Stimulated activated naive CD8-positive, alpha-beta T cell treated with anti-CD3 and anti-CD28 coated beads, Interleukin-15, Interleukin-2, amounts not matched to agents 100 U/mL and 50 U/mL, for 24 hours (primary cell): ENCODE data around the gene KCNK4.
"Not testable (repeated sequence)": the region's sequence is repeated elsewhere in the genome, so short reads cannot be mapped to it uniquely, and the experiment has no call there.

Source experiments
- ATAC-seq: fragments of 150-1000 bp; cut with Tn5 transposase; one replicate; pipeline ENCODE4 v1.10.0; 2021
- DNase-seq: peaks from one replicate; pipeline ENCODE4 v3.0.0; 2021

Gene KCNK4

DNA sequence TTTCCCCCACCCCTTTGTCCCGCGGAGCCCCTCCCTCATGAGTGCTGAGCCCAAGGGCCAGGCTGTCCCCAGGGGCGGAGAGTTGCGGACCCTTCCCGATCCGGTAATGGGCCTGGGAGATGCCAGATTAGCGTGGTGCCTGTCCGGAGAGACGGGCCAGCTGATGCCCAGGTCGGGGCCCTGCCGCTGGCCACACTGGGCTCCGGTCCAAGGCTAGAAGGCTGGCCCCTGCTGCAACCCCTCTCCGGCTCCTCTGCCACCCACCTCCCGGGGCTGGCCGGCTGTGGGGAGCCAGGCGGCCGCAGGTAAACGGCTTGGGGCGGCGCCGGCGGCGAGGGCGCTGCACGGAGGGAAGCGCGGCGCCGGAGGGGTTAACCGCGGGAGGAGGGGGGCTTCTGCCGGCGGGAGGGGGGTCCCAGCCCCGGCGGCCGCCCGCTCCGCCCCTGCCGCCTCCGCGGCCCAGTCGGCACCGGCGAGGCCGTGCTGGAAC lies at the start of gene KCNK4:
Gene KCNK4 (plus strand): TSS at position 41 of the 490 bp plus-strand sequence. CDS start 1,717 bp downstream, outside the sequence.
- ATAC-seq (no peak), DNase-seq (no peak)

DNA sequence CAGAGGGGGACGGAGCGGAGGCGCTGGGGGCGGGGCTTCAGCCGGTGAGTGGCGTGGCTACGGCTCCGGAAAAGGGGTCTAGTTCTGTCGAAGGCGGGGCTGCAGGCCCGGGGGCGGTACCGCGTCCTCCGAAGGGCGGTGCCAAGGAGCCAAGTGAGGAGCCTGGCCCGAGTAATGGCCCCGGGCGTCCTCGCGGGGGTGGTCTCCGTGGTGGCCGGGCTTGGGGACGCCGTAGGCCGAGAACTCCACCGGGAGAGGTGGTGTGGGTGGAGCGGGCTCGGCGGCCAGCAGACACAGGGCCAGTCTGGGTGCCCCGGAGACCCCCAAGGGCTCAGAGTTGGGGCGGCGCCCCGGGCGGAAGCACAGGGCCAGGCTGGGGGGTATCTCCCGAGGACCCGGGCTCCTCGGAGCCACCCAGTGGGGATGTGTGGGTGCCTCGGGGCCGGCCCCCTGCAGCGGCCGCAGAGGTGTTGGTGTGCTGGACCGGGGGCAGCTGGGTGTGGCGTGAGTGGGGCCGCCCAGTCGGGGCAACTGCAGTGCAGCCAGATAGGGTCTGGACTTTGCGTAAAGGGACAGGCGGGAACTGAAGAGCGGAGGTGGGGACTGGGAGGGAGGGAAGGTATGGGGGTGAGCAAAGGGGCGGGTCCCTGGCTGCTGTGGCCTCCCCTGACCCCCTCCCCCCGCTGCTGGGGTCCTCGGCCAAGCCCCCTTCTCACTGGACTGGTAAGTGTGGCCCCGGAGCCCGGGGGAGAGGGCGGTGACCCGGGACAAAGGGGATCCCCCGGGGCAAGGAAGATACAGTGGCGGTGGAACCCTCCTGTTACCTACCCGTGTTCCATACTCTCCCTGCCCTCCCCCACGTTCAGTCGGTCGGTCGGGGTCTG lies 49.4 kb upstream of the KCNK4 start:
- peak; percentile 49 for DNase-seq
- ATAC-seq: peak; percentile 2

DNA sequence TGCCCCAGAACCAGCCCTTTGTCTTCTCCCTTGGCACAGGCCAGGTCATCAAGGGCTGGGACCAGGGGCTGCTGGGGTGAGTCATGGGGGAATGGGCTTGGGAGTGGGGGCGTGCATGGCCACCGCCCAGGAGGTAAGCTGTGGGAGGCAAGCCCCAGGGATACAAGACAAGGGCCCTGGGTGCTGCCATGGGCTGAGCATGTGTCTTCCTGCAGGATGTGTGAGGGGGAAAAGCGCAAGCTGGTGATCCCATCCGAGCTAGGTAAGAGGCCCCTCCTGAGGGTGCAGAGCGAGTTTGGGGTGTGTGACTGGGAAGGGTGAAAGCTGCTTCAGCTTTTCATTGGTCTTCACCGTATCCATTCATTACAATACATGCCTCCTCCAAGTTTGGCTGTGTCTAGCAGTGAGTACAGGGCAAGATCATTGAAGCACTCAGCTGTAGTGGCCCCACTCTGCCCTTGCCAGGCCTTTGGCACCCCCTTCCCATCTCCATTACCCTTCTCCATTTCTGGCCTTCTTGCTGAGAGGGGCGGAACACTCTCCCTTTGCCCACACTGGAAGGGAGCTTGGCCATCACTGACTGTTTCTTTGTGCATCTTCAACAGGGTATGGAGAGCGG lies 47.8 kb upstream of the KCNK4 start:
- DNase-seq: no peak
- no peak for ATAC-seq

DNA sequence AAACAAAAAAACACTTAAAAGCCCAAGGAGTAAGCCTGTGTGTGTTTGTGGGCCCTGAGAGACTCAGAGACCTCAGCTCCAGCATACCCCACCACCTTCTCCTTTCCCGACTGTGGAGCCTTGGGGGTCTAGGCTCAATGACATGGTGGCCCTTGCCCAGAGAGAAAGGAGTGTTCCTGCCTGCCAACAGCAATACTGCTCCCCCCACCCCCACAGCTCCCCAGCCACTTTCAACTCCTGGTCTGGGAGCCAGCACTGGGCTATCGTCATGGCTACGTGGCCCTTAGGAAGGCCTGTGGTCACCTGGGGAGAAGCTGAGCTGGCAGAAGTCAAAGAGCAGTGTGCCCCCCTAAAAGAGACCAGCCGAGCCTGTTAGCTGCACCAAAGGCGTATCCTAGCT lies 47.0 kb upstream of the KCNK4 start:
- ATAC-seq (no peak), DNase-seq (no peak)

DNA sequence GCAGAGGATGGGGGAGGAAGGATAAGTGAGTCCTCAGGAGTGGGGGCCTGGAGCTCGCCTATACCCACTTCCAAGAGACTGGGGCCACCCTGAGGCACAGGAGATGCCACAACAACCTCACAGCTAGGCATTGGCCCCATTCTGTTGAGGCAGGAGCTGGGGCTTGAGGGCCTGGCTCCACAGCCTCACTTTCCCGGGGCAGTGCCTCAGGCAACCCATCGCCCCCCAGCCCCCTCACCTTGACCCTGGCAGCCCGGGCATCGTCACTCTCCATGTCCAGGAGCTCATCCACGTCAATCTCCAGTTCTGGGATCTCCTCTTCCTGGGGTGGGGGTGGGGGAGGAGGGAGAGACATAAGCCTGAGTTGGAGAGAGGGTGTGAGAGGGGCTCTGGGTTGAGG lies 46.1 kb upstream of the KCNK4 start:
- DNase-seq (no peak), ATAC-seq (no peak)

DNA sequence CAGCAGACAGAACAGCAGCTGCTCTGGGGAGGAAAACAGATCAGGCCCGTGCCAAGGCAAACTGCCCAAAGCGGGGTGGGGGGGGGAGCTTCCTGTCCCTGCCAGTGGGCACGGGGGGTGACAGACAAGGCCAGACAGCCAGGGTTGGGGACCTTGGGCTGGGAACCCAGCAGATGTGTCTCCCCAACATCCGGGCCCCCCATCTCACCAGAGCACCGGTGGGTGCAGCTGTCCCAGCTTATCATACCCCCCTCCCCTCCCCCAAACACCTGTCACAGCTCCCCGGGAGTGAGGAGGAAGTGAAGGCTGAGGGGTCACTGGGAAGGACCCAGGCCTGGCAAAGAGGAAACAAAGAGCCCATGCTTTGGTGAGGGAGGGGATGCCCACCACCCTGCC lies 45.7 kb upstream of the KCNK4 start:
- no peak for DNase-seq
- ATAC-seq: no peak

DNA sequence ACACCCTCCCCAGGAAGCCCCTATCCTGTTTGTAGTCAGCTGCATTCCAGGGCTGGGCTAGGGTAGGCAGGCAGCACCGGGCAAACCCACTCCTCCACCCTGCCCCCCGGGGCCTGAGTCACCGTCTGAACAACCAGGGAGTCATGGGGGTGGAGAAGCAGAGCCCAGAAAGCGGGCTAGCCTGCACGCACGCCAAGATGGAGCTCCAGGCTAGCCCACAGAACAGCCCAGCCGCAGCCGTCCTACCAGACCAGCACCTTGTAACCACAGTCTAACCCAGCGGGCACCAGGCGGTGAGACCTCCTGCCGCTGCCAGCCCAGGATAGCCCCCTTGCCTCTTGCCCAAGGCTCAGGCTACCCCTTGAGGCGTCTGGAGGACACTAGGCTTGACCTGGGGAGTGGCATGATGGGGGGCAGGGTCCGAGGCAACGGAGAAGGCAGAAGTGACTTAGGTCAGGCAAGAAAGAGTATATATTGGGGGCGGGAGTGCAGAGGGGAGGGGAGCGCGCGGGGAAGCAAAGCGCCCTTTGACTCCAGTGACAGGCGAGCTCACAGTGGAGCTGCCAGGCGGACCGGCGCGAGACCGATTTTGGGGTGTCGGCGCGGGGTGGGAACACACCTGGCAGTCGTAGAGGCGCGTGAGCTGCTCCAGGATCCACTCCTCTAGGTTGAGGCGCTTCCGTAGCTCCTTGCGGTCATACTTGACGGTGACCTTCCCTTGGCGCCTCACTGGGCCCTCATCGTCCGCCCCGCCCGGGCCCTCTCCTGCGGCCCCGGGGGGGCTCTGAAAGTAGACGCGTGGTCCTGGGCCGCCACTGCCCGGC lies 45.1 kb upstream of the KCNK4 start:
- DNase-seq (peak; percentile 84), ATAC-seq (peak; percentile 12)

DNA sequence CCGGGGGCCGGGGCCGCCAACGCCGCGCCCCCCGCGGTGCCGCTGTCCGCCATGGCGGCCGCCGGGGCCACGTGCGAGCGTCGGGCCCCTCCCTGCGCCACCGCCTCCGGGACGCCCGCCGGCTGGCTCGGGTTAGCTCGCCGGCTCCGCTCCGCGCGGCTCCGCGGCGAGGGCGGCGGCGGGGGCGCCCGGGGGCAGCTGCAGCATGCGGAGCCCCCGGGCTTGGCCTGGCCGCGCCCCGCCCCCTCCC lies 44.6 kb upstream of the KCNK4 start:
- not testable (repeated sequence) for ATAC-seq

DNA sequence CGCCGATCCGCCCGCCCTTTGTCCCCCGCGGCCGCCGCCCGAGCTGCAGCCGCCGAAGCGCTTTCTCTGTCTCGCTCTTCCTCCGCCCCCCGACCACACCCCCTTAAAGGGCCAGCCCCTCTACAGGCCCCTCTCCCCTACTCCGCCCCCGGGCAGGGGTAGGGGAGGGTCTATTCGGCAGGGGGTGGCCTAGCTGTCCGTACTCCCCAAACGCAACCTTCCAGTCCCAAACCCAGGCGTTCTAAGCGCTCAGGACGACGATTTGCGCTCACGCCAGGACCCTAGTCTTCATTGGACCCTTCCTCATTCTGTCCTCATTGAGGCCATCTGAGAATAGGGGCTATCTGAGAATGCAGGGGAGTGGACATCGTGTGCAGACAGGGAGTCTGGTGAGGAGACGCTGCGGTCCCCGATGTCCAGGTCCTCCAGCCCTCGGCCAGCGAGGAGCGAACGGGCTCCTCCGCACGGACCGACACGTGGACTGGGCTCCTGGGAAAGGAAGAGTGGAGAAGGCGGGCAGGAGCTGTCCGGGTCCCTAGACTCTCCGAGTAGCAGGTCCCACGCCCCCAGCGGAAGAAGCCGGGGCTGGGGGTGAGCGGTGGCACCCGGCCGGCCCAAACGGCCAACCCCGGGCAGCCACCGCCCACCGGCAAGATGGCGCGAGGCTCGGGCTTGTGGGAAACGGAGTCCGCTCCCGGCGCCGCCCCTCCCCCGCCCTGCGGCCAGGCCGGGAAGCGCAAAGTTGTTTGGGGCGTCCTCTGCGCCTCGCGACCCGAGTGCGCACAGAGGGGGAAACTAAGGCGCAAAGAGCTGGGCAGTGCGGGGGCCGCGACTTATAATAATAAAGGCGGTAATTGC lies 44.0 kb upstream of the KCNK4 start, which contains the start of gene PPP1R14B:
Gene PPP1R14B (minus strand): TSS at position 73 of the 858 bp plus-strand sequence. CDS start 270 bp downstream, outside the sequence.
- ATAC-seq (peak; percentile 54), DNase-seq (peak; percentile 90)

More for the DNA sequence above, 44.6 kb upstream of the KCNK4 start:
- not testable (repeated sequence) for DNase-seq

DNA sequence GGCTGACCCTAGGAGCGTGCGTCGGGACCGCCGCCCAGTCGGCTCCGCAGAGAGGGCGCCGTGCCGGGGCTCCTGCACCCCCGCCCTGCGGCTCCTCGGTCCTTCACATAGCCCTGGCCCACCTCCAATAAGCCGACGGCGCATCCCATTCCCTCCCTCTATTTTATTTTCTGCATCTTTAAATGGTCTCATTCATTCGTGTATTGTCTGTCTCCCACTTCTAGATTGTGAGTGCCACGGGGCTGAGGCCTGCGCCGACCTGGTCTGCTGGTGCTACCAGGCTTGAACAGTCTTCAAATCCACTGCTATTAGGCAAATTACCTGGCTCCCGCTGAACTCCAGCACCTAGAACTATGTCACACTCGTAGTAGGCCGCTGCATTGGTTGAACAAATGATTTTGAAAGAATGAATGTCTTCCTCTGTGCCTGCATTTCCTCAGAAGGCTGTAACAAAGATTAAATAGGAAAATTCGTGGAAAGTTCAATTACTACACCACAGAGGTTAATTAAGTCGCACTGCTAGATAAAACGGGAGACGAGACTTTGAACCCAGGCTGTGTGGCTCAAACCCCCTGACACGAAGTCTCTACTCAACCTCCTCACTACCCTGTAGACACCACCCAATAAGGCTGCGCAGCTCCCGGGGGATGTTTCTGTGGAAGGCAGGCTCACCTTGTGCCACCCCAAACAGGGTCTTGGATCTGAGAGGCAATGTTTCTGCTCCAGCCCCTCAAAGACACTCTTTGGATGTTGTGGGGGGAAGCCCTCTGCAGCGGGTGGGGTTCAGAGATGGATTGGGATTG lies 43.2 kb upstream of the KCNK4 start:
- no peak for DNase-seq

DNA sequence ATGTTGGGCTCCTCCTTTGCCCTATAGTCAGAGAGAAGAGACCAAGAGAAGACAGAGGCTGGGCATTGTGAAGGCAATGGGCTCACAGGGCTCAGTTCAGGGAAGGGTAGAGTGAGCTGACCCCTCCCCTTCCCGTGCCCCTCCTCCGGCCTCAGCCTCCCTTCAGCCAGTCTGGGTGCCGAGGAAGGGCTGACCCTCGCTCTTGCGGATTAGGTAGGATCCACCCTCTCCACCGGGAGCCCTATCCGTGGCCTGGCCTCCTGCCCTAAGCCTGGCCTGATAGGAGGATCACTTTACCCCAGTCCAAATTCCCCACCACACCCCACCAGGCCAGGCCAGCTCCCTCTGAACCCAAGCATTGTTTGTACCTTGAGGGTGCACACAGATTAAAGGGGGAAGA lies 42.5 kb upstream of the KCNK4 start:
- ATAC-seq (no peak), DNase-seq (no peak)

More for the DNA sequence above, 43.2 kb upstream of the KCNK4 start:
- no peak for ATAC-seq

DNA sequence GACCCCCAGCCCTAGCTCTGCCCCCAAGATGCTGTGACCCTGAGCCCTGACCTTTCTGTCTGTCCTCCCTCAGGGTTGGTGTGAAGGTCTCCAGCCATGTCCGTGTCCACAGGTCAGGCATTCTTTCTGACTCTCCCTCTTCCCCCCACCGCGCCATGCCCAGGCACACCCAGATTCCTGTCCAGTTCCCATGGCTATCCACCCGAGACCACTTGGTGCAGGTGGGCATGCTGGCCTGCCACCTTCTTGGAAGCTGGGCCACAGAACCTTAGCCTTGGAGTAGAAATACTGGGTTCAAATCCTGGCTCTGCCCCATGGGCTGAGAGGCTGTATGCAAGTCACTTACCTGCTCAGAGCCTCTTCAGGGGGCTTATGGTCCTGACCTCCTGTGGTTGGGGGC lies 42.1 kb upstream of the KCNK4 start:
- DNase-seq (no peak), ATAC-seq (no peak)

DNA sequence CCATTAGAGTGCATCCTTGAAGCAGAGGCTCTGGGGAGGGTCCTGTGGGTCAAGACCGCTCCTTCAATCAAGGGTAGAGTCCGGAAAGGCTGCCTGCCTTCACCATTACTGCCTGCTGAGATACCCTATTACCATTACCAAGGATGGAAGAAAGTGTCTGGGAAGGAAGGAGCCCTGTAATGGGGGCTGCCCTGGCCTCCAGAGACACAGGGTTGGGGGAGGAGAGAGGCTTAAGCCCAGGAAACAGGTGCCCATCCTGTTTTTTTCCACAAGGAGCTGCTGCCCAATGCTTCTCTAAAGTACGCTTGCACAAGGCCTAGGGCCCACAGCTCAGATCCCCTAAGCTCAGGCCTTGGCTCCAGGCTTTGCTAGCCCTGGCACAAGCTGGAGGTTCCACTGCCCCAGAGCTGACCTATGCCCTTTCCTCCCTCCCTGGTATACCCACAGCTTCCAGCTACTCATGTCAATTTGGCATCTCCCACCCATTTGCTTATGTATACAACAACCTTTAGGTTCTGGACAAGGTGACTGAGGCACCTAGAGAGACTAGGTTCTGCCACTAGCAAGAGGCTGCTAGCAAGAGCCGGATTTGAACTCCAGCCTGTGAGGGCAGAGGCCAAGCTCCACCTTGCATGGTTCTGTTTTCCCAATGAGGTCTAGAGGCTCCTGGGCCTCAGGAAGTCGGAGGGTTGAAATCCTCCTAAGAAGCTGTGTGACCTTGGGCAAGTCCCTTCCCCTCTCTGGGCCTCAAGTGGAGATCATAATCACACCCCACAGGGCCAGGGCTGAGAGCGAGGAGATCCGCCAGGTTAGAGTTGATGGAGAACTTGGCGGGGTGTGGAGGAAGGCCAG lies 41.3 kb upstream of the KCNK4 start:
- DNase-seq: no peak
- no peak for ATAC-seq

DNA sequence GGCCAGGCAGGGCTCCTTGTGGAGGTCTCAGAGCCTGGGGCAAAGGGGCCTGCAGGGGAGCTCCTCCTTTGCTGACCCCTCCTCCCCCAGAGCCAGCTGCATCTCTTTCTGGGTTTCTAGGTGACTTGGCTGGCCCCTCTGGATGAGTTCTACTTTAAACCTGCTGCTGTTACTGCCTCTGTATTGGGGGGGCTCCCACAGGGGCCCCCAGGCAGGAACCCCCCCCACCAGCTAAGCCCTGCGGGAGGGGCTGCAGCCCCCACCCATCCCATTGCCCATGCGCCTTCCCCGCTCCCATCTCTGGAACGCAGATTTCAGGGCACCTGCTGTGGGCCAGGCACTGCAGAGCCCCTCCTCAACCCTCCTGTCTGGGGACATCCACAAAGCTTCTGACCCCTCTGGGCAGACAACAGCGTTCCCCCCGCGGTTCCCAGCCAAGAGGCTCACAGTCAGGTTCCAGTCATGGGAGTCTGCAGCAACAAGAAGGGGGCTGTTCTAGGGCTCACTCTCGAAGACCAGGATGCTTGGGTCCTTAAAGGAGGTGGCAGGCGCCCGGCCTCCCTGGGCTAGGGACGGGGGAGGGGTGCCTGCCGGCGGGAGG lies 40.6 kb upstream of the KCNK4 start:
- DNase-seq (no peak), ATAC-seq (no peak)

DNA sequence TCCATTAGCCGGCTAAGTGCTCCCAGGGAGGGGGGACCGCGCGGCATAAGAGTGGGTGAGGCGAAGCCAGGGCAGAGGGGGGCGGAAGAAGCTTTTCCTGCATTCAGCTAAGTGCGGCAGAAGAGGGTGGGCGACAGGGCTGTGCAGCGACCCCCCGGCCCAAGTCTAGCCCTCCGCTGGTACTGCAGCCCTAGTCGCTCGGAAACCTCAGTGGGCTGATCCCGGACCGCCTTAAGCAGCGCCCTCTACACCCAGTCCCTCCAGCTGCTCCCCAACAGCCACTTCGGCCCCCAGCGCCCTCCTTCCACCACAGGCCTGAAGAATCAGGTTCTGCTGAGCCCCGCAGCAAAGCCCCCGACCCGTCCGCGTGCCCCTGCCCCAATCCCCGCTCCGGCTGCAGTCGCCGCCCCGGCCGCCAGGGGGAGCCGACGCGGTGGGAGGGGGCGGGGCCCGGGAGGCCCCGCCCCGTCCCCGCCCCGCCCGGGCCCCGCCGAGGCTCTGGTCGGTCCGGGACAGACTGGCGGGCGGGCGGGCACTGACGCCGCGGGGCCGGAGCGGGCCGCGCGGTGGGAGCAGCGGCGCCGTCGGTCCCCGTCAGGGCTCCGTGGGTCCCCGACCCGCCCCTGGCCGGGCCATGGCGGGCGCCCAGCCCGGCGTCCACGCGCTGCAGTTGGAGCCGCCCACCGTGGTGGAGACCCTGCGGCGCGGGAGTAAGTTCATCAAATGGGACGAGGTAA lies 39.9 kb upstream of the KCNK4 start, which contains the start of gene PLCB3:
Gene PLCB3 (plus strand): TSS at position 515 of the 737 bp plus-strand sequence. CDS start 120 bp downstream, at position 635.
- ATAC-seq (peak; percentile 67), DNase-seq (peak; percentile 75)

DNA sequence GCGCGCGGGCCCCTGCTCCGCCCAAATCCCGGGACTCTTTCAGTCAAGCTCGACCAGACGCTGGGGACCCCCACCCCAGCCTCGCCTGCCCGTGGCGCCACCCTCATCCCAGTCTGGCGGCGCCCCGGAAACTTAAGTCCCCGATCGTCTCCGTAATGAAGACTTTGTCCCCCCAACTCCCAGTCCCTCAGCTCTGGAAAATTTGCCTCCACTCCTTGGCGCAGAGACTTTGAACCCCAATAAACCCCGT lies 39.4 kb upstream of the KCNK4 start:
- DNase-seq: no peak
- no peak for ATAC-seq

DNA sequence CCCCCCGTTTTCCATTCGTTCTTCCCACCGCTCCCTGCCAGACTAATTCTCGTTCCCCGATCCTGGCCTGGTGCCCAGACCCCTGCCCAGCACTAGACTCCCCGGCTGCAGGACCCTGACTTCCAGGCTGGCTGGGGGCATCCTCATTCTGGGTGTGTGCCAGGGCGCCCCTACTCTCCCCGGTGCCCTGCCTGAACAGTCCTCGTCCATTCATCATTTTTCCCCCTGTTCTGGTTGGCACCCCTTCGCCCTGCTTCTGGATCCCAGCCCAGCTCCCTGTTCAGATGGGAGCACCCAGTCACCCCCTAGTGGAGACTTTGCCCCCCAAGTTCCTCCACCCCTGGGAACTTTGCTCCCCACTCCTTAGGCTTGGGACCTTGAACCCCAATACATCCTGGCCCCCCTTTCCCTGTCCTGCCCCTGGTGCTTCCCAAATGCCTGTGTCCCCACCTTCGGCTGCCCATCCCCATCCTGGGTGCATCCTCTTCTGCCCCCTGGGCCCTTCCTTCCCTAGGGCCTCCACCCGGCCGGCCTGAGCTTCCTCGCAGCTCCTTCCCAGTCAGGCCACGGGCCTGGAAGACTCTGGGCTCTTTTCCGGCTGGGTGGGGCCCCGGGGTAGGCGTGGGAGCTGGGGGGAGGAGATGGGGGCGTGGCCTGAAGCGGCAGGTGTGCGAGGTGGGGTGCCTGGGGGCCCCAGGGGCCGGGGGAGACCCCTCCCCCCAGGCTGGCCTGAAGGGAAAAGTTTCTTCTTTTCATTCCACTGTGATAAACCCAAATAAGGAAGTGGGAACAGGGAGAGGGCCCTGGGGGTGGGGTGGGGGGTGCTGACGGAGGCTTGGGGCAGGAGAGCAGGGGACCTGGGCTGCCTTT lies 38.9 kb upstream of the KCNK4 start:
- DNase-seq (peak; percentile 52), ATAC-seq (no peak)

DNA sequence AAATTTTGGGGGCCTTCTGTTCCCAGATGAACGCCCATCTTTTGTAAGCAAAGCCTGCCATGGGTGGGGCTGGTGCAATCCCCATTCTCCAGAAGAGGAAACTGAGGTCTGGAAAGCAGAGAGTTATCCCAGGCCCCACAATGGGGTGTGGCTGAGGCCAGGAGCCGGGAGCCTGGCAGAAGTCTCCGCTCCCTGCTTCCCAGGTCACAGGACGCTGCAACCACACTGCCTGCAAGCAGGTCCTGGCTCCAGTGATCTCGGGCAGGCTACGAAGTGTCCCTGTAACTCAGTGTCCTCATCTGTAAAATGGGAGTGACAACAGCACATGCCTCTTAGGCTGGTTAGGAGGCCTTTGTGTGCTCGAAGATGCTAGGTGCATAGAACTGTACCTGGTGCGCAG lies 38.1 kb upstream of the KCNK4 start:
- DNase-seq (no peak), ATAC-seq (no peak)
